NT2/D1 (cell line): Measurements from ENCODE around the gene MORN5.

ENCODE experiments used
- DNase-seq: peaks from one replicate; pipeline ENCODE4 v3.0.0-alpha.2; 2011; ENCODE audit warnings: low read depth, low spot score
- H3K27me3 ChIP-seq: 2 replicates; pipeline ENCODE4 v1.6.0; 2011; ENCODE audit warnings: mild to moderate bottlenecking; ENCODE audit not compliant: insufficient read length, insufficient read depth
- H3K36me3 ChIP-seq: 2 replicates; pipeline ENCODE4 v1.6.1; 2011; ENCODE audit warnings: mild to moderate bottlenecking, low read length, mixed read lengths; ENCODE audit not compliant: insufficient read depth, insufficient read length
- H3K4me1 ChIP-seq: 2 replicates; pipeline ENCODE4 v1.5.1; 2011; ENCODE audit not compliant: insufficient read depth, insufficient read length
- H3K4me3 ChIP-seq: 2 replicates; pipeline ENCODE4 v1.5.1; 2011; ENCODE audit warnings: low read depth; ENCODE audit not compliant: insufficient read length
- H3K9ac ChIP-seq: 2 replicates; pipeline ENCODE4 v1.6.0; 2011; ENCODE audit warnings: low read depth; ENCODE audit not compliant: insufficient read length
- H3K9me3 ChIP-seq: 2 replicates; pipeline ENCODE4 v1.5.1; 2011; ENCODE audit warnings: mild to moderate bottlenecking, low read length; ENCODE audit not compliant: insufficient read depth
- SUZ12 ChIP-seq: IDR thresholded peaks from 2 replicates; pipeline ENCODE4 v1.6.1; 2011; ENCODE audit not compliant: insufficient read length, insufficient read depth; ENCODE audit errors: extremely low read depth
- YY1 ChIP-seq: IDR thresholded peaks from 2 replicates; pipeline ENCODE4 v1.6.1; 2011; ENCODE audit not compliant: insufficient read length, insufficient read depth
- ZNF274 ChIP-seq: IDR thresholded peaks from 2 replicates; pipeline ENCODE4 v1.6.1; 2011; ENCODE audit warnings: mild to moderate bottlenecking, low read depth, low read length

The MORN5 gene

GRCh38 chr9:122204491-122204890 is 44.8 kb downstream of the MORN5 start:
- H3K9ac ChIP-seq = no peak overlapping the region
- H3K36me3 ChIP-seq = no peaks in the 10 kb centered on the region
- peaks cover 21% of the 10 kb centered on the region for H3K4me1 ChIP-seq
- DNase-seq = no peak
- H3K27me3 ChIP-seq = no peaks in the 10 kb centered on the region
- TF ChIP-seq YY1 (no peak), SUZ12 (no peak), ZNF274 (no peak)
- H3K4me3 ChIP-seq = no peak overlapping the region
- no peaks in the 10 kb centered on the region for H3K9me3 ChIP-seq

- no peak for DNase-seq
- Histone ChIP-seq H3K4me1 (peaks cover 21% of the 10 kb centered on the region), H3K9me3 (no peaks in the 10 kb centered on the region), H3K4me3 (no peak overlapping the region), H3K9ac (no peak overlapping the region), H3K27me3 (no peaks in the 10 kb centered on the region), H3K36me3 (no peaks in the 10 kb centered on the region)
- TF ChIP-seq YY1 (no peak), ZNF274 (no peak), SUZ12 (no peak)
Observed at GRCh38 chr9:122205176-122205575, 45.5 kb downstream of the MORN5 start.

GRCh38 chr9:122206118-122207046 is 46.7 kb downstream of the MORN5 start:
- Histone ChIP-seq H3K36me3 (no peaks in the 10 kb centered on the region), H3K9me3 (no peaks in the 10 kb centered on the region), H3K4me1 (peaks cover 18% of the 10 kb centered on the region), H3K9ac (no peak overlapping the region), H3K4me3 (no peak overlapping the region), H3K27me3 (peaks cover 1% of the 10 kb centered on the region)
- TF ChIP-seq SUZ12 (no peak), ZNF274 (no peak), YY1 (no peak)
- DNase-seq = no peak

- H3K9me3 ChIP-seq = no peaks in the 10 kb centered on the region
- no peak overlapping the region for H3K9ac ChIP-seq
- no peaks in the 10 kb centered on the region for H3K36me3 ChIP-seq
- TF ChIP-seq ZNF274 (no peak), SUZ12 (no peak), YY1 (no peak)
- H3K27me3 ChIP-seq = peaks cover 9% of the 10 kb centered on the region
- H3K4me1 ChIP-seq = peaks cover 15% of the 10 kb centered on the region
- H3K4me3 ChIP-seq = no peak overlapping the region
- DNase-seq = no peak
Observed at GRCh38 chr9:122207096-122207495, 47.4 kb downstream of the MORN5 start.

- TF ChIP-seq SUZ12 = no peak
- TF ChIP-seq YY1 = no peak
- no peak for TF ChIP-seq ZNF274
- H3K27me3 ChIP-seq = peaks cover 29% of the 10 kb centered on the region
Observed at GRCh38 chr9:122209451-122209850, 49.7 kb downstream of the MORN5 start.

GRCh38 chr9:122212473-122213004 is 52.8 kb downstream of the MORN5 start:
- Histone ChIP-seq H3K9ac (no peak overlapping the region), H3K36me3 (no peaks in the 10 kb centered on the region), H3K4me3 (no peak overlapping the region), H3K9me3 (peaks cover 5% of the 10 kb centered on the region; the same call in 1 of the 2 replicates), H3K27me3 (peaks cover 60% of the 10 kb centered on the region), H3K4me1 (peaks cover 9% of the 10 kb centered on the region)
- no peak for DNase-seq
- no peak for TF ChIP-seq YY1
- TF ChIP-seq SUZ12 = no peak
- no peak for TF ChIP-seq ZNF274

More at GRCh38 chr9:122209451-122209850, 49.7 kb downstream of the MORN5 start:
- H3K9ac ChIP-seq = no peak overlapping the region
- H3K4me1 ChIP-seq = peaks cover 21% of the 10 kb centered on the region
- H3K36me3 ChIP-seq = no peaks in the 10 kb centered on the region
- H3K4me3 ChIP-seq = no peak overlapping the region
- no peak for DNase-seq
- peaks cover 5% of the 10 kb centered on the region; the same call in 1 of the 2 replicates for H3K9me3 ChIP-seq

GRCh38 chr9:122213102-122213588 is 53.4 kb downstream of the MORN5 start:
- peaks cover 5% of the 10 kb centered on the region; the same call in 1 of the 2 replicates for H3K9me3 ChIP-seq
- H3K4me3 ChIP-seq = peak overlapping the region; percentile 44
- peaks cover 6% of the 10 kb centered on the region for H3K4me1 ChIP-seq
- H3K27me3 ChIP-seq = peaks cover 66% of the 10 kb centered on the region
- TF ChIP-seq SUZ12 (no peak), YY1 (no peak), ZNF274 (no peak)
- no peaks in the 10 kb centered on the region for H3K36me3 ChIP-seq
- no peak for DNase-seq
- peak overlapping the region; percentile 24 for H3K9ac ChIP-seq
